Peyer's patch (tissue), 4 donors: ENCODE data around the gene SIGLEC1.

Experiments used
- CTCF ChIP-seq, 6 experiments: fragments of 450-650 bp in 4 of 6; fragments of 200-600 bp in 2 of 6; sonication (generic) in 1 of 6; IDR thresholded peaks; one replicate each; pipeline ENCODE4 v1.5.1; 2017 to 2019; ENCODE audit warnings: antibody characterized with exemption in 6 of 6, mild to moderate bottlenecking in 3 of 6, moderate library complexity in 1 of 6
- POLR2A ChIP-seq, 2 donors: fragments of 450-650 bp; IDR thresholded peaks; one replicate each; pipeline ENCODE4 v1.5.1; 2017; ENCODE audit warnings: antibody characterized with exemption in 2 of 2, mild to moderate bottlenecking in 2 of 2, moderate library complexity in 2 of 2

- TF ChIP-seq CTCF (IDR thresholded peaks at IDR 0.05), result no peak
- TF ChIP-seq POLR2A (IDR thresholded peaks at IDR 0.05), result no peak
These were observed 9.5 kb upstream of the SIGLEC1 start for GRCh38 chr20:3721912-3722311.
